ENCODE data around the gene ZBTB24. TPM values are rescaled to one million over a fixed set of nuclear protein-coding genes. Genes with fewer than 3 reads are reported as not detected.

ZBTB24 gene
- total and polyA plus RNA-seq, 10 donors: 4.5 to 15.0 (median 11.9) TPM

GRCh38 chr6:109460161-109460829, 22.7 kb downstream of the ZBTB24 start:
- H3K27ac ChIP-seq: peak overlapping the region in 6 of 8 donors; percentile 37 to 100 (median 94)
- H3K36me3 ChIP-seq: peaks cover 0 to 47% (median 29%) of the 10 kb centered on the region in 6 donors
- 78 to 91% (median 82%) methylated on average over 3 of the region's 3 CpGs for WGBS, 5 donors
- no peak overlapping the region for H3K4me3 ChIP-seq
- H3K27me3 ChIP-seq (replicated peaks in 1 of 7): no peaks in the 10 kb centered on the region
- TF ChIP-seq POLR2AphosphoS5 (IDR thresholded peaks at IDR 0.05) (no peak), POLR2A (IDR thresholded peaks at IDR 0.05) (no peak)
- TF ChIP-seq, protein P1, sequence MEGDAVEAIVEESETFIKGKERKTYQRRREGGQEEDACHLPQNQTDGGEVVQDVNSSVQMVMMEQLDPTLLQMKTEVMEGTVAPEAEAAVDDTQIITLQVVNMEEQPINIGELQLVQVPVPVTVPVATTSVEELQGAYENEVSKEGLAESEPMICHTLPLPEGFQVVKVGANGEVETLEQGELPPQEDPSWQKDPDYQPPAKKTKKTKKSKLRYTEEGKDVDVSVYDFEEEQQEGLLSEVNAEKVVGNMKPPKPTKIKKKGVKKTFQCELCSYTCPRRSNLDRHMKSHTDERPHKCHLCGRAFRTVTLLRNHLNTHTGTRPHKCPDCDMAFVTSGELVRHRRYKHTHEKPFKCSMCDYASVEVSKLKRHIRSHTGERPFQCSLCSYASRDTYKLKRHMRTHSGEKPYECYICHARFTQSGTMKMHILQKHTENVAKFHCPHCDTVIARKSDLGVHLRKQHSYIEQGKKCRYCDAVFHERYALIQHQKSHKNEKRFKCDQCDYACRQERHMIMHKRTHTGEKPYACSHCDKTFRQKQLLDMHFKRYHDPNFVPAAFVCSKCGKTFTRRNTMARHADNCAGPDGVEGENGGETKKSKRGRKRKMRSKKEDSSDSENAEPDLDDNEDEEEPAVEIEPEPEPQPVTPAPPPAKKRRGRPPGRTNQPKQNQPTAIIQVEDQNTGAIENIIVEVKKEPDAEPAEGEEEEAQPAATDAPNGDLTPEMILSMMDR (IDR thresholded peaks at IDR 0.05 in 8 of 11, conservative IDR thresholded peaks at IDR 0.05 in 3 of 11): no peak
- intact Hi-C loops (cut with DNase I; ENCODE audit: low total_unique reads): no loop called here
- peaks cover 0 to 63% (median 43%) of the 10 kb centered on the region in 6 donors for H3K4me1 ChIP-seq
- H3K9me3 ChIP-seq: peaks cover 0 to 7% (median 2%) of the 10 kb centered on the region in 8 donors
- no peak for DNase-seq

DNA sequence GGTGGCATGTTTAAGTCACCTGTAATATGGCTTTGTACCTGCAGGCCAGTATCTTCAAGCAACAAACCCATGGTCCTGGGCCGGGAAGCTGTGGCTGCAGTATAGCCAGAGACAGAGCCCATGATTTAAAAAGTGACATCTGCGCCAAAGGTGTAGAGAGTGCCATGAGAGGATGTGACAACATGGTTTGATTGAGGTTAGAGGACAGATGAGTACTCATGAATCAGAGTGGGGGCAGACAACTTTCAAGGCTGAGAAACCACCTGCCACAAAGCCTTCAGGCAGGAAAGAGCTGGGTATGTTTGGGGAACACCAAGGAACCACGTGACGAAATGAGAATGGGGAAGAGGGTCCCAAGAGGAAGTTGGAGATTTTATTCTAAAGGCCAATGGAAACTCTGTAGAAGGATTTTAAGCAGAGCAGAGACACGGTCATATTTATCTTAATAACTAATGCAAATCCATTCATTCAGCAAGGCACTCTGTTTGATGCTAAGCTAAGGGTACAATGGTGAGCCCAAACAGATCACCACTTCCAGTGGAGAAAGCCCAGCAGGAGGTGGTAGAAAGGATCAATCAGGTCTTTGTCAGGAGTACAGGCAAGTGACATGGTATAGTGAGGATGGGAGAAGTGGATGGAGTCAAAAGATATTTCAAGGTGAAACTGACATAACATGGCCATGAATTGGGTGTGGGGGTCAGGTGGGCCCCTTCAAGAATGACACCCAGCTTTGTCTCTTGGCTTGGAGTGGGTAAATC, 24.1 kb downstream of the ZBTB24 start:
- H3K9me3 ChIP-seq: peaks cover 0 to 7% (median 2%) of the 10 kb centered on the region in 8 donors
- WGBS, 5 donors: 24 to 43% (median 35%) methylated on average over 5 of the region's 5 CpGs
- TF ChIP-seq POLR2AphosphoS5 (IDR thresholded peaks at IDR 0.05): peak in 1 of 3 donors; percentile 60
- TF ChIP-seq, protein P1 (IDR thresholded peaks at IDR 0.05 in 8 of 11, conservative IDR thresholded peaks at IDR 0.05 in 3 of 11): no peak
- no peak overlapping the region for H3K4me3 ChIP-seq
- H3K36me3 ChIP-seq: peaks cover 0 to 34% (median 19%) of the 10 kb centered on the region in 6 donors
- H3K27me3 ChIP-seq (replicated peaks in 1 of 7): no peaks in the 10 kb centered on the region
- peak overlapping the region in 7 of 8 donors; percentile 29 to 100 (median 94) for H3K27ac ChIP-seq
- DNase-seq: no peak
- intact Hi-C loops (cut with DNase I; ENCODE audit: low total_unique reads): no loop called here
- peaks cover 6 to 66% (median 52%) of the 10 kb centered on the region in 6 donors for H3K4me1 ChIP-seq

- no peak overlapping the region for H3K4me3 ChIP-seq
- peak overlapping the region in 6 of 8 donors; percentile 2 to 100 (median 94) for H3K27ac ChIP-seq
Observed at GRCh38 chr6:109457562-109457996, 25.4 kb downstream of the ZBTB24 start.

More at GRCh38 chr6:109457562-109457996, 25.4 kb downstream of the ZBTB24 start:
- DNase-seq: no peak
- Histone ChIP-seq H3K9me3 (peaks cover 0 to 7% (median 2%) of the 10 kb centered on the region in 8 donors), H3K27me3 (replicated peaks in 1 of 7) (no peaks in the 10 kb centered on the region), H3K36me3 (peaks cover 0 to 34% (median 12%) of the 10 kb centered on the region in 6 donors), H3K4me1 (peaks cover 17 to 80% (median 65%) of the 10 kb centered on the region in 6 donors)
- no peak for TF ChIP-seq POLR2AphosphoS5 (IDR thresholded peaks at IDR 0.05)
- TF ChIP-seq, protein P1 (IDR thresholded peaks at IDR 0.05 in 8 of 11, conservative IDR thresholded peaks at IDR 0.05 in 3 of 11): no peak
- no peak for TF ChIP-seq POLR2A (IDR thresholded peaks at IDR 0.05)
- 76 to 86% (median 84%) methylated on average over 6 of the region's 6 CpGs for WGBS, 5 donors
- intact Hi-C loops (cut with DNase I; ENCODE audit: low total_unique reads): no loop called here

All from spleen (tissue), 11 donors.